T-helper 1 cell treated with Interleukin-12 subunit alpha and Interleukin-12 subunit beta and Interleukin-4 antibody, amounts not matched to agents 30 ng/mL and 1 ng/mL, for 36 hours (primary cell): ENCODE data around the gene GPS2. TPM values are rescaled to one million over a fixed set of nuclear protein-coding genes. Genes with fewer than 3 reads are reported as not detected.
"Not testable (repeated sequence)": the region's sequence is repeated elsewhere in the genome, so short reads cannot be mapped to it uniquely, and the experiment has no call there.

Source experiments
- intact Hi-C: fragments of 100-400 bp; cut with micrococcal nuclease; formaldehyde crosslinking; loops from one replicate; pipeline ENCODE4 v1.15.1; 2024
- total RNA-seq: library from RNA; stranded (reverse); gene quantifications from 2 replicates; pipeline ENCODE4 v1.2.3, GENCODE V29; 2022

Gene GPS2
- total RNA-seq, 1 donor from 2014 or later = 90.6 TPM

- intact Hi-C loops = no loop called here
These were observed 25.0 kb upstream of the GPS2 start for GRCh38 chr17:7340179-7340578.

GRCh38 chr17:7337600-7337999 lies 22.4 kb upstream of the GPS2 start:
- intact Hi-C loops = loop anchor here (1.0 to 2.0 kb wide), 2 partner anchors 8 to 117 kb away; partner anchors contain the start of gene NEURL4

DNA sequence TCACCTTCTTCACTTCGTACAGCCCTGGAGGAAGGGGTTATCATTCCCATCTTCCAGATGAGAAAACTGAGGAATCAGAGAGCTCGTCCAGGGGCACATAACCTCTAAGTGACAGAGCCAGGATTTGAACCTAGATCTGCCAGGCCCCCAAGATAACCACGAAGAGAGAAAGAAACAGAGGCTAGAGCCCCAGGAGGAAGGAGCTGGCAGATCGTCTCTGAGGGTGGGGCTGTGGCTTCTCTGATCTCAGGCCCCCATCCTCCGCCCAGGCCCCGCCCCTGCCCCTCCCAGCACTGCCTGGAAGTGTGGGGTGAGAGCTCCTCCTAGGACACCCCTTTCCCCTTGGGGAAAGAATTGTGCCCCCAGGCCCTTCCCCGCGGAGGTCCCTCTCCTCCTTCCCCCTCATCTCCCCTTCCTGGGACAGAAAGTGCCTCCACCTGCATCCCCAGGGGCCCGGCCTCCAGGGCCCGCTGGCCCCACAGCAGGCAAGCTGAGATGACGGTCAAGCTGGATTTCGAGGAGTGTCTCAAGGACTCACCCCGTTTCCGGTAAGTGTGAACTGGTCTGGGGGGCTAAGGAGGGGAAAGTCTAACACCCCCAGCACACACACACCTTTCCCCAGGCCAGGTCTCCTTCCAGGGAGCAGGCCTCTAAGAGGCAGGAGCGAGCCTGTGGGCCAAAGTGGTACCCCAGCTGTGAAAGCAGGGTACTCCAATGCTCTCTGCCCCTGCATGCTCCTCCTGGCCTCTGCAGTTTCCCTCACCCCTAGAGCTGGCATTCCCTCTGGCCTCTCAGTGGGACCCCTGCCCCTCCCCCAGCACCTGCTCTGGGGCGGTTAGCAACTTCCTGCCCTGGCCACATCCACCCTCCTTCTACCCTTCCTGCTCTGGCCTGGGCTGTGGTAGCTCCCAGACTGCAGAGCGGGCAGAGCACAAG lies 21.3 kb upstream of the GPS2 start, which contains the start of gene ACAP1:
Gene ACAP1 (plus strand): TSS at position 290 of the 936 bp plus-strand sequence. CDS start 206 bp downstream, at position 496.
- intact Hi-C loops = loop anchor here (1.0 to 2.0 kb wide), 7 partner anchors 7 to 118 kb away; partner anchors contain the start of genes NEURL4, TMEM256 and YBX2

DNA sequence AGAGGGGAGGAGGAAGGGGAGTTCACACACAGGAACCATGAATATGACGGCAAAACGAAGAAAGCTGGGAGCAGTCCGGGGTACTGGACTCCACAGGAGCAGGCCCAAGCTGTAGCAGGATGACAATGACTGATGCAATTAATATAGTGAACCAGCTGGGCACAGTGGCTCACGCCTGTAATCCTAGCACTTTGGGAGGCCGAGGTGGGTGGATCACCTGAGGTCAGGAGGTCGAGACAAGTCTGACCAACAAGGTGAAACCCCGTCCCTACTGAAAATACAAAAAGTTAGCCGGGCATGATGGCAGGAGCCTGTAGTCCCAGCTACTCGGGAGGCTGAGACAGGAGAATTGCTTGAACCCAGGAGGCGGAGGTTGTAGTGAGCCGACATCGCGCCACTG lies 20.6 kb upstream of the GPS2 start:
- intact Hi-C loops = loop anchor here (1.0 to 2.0 kb wide), 6 partner anchors 10 to 119 kb away; partner anchors contain the start of genes TMEM256 and YBX2

- intact Hi-C loops = no loop called here
These were observed 19.9 kb upstream of the GPS2 start for GRCh38 chr17:7334938-7335538.

DNA sequence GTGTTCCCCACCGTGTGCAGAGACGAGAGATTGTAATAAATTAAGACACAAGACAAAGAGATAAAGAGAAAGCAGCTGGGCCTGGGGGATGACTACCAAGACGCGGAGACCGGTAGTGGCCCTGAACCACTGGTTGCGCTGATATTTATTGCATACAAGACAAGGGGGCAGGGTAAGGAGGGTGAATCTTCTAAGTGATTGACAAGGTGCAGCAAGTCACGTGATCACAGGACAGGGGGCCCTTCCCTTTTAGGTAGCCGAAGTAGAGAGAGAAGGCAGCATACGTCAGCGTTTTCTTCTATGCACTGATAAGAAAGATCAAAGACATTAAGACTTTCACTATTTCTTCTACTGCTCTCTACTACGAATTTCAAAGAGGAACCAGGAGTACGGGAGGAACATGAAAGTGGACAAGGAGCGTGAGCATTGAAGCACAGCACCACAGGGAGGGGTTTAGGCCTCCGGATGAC lies 17.5 kb upstream of the GPS2 start:
- intact Hi-C loops = not testable (repeated sequence)

- intact Hi-C loops = no loop called here
These were observed 17.0 kb upstream of the GPS2 start for GRCh38 chr17:7332111-7332510.

DNA sequence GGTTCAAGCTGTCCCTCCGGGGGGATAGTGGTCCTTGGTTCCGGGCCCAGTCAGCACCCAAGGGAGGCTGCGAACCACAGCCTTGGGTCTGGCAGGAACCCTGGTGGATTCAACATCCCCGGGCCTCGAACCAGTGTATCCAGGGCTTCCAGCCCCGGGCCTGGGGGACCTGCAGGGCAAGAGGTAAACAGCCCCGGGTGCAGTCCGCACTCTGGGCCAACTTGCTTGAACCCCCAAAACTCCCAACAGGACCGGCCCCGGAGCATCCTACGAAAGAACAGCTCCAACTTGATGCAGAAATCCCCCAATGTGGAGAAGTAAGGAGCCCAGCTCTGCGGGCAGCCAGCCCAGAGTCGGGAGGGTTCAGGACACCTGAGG lies 15.5 kb upstream of the GPS2 start:
- intact Hi-C loops = no loop called here

DNA sequence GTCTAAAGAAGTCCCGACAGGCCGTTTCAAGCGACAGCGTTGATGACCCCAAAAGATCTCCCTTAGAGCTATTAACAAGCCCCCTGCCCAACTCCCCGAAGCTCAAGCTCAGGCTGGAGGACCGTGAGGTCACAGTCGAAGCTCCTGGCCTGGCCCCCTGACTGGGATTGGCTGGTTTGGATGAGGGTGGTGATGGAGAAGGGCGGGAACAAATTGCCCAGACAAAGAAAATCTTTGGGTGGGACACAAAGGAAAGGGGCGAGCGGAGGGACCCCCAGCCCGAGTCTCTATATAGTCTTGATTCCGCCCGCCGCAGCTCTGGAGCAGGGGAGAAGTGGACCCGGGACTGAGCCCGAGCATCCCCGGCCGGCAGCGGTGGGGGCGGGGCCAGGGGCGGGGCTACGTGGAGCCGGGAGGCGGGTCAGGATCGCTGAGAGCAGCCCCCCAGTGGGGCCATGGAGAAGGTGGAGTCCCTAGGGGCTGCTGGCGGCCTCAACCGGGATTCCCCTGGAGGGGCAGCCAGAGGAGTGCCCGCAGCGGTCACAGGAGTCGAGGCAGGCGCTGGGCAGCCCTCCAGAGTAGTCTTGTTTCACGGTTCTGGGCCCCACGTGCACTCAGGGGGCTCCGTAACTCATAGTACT lies 15.0 kb upstream of the GPS2 start:
- intact Hi-C loops = loop anchor here (1.0 to 2.0 kb wide), 11 partner anchors 7 to 154 kb away; partner anchors contain the start of genes EIF5A, GPS2, PHF23 and PLSCR3

GRCh38 chr17:7329374-7329996 lies 14.3 kb upstream of the GPS2 start:
- intact Hi-C loops = loop anchor here (1.0 to 2.0 kb wide), 11 partner anchors 8 to 155 kb away; partner anchors contain the start of genes EIF5A, GPS2, PHF23 and PLSCR3

DNA sequence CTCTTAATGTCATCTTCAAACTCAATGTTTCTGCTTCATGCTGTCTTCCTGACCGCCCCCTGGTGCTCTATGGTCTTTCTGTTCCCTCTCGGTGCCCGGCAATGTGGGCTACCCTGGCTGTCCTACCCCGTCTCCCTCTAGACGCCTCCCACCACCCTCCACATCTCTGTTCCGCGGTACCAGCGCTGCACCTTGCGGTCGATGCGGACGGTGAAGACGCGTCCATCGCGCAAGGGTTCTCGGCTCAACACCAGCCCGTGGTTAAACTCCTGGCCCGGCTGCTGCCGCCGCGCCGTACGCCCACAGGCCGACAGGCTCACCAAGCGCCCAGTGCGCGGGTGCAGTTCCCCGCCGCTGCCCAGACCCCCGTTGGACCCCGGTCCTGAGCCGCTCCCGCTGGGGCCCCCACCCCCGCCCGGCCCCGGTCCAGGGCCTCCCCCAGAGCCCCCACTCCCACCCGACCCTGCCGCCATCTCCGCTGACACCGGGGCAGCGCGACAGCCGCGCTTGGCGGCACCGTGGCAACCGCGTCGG lies 13.7 kb upstream of the GPS2 start, which contains the start of gene NEURL4:
Gene NEURL4 (minus strand): TSS at position 496 of the 534 bp plus-strand sequence. CDS start 23 bp downstream, at position 473.
- intact Hi-C loops = loop anchor here (1.0 to 2.0 kb wide), 11 partner anchors 8 to 155 kb away; partner anchors contain the start of genes EIF5A, GPS2, PHF23 and PLSCR3

DNA sequence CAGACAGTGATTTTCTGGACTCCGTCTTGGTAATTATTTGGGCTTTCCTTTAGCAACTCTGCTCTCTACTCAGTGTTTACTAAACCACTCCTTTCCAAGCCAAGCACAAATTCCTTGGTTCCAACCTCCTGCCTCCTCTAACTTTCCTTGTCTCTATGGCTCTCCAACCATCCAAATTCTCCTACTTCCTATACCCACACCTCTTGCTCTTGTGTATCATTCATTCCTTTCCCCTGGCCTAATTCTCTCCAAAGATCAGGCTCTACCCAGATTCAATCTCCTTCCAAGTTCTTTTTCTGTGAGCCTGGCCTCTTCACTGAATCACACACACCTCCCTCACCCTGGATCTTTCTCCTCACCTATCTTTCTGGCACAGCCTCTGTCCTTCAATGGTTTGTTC lies 12.8 kb upstream of the GPS2 start:
- intact Hi-C loops = loop anchor here (2.0 kb wide), 2 partner anchors 57 to 67 kb away; partner anchors contain the start of gene PLSCR3

- intact Hi-C loops = no loop called here
These were observed 12.3 kb upstream of the GPS2 start for GRCh38 chr17:7327501-7327900.

GRCh38 chr17:7327056-7327455 lies 11.9 kb upstream of the GPS2 start:
- intact Hi-C loops = no loop called here

DNA sequence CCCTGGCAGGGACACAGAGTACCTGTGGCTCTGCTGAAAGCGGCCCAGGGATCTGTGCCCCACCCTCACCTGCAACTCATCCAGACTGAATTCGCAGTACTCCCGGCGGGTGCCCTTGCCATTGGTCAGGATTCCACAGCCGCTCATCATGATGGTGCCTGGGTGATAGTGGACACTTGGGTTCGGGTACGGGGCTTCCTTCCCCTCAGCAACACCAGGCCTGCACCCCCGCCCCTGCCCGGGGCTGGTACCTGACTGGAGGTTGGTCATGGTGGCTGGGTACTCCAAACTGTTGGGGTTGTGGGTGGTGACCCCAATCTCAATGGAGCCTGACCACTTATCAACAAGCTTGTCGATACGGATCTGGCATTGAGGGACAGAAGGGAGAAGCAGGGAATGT lies 11.0 kb upstream of the GPS2 start:
- intact Hi-C loops = no loop called here

- intact Hi-C loops = no loop called here
These were observed 9.9 kb upstream of the GPS2 start for GRCh38 chr17:7325031-7325528.

DNA sequence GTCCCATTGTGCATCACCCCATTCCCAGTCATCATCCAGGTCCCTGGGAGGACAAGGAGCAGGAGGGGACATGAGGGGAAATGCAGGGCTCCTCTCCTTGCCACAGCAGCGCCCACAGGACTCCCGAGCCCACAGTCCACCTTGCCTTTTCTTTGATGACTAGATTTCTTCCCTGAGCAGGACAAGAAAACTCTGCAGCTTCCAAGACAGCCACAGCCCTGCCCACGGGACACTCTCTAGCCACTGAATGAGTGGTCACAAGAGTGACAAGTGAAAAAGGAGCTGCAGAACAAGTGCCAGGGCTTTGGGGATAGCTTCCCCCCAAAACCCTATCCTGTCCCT lies 9.2 kb upstream of the GPS2 start:
- intact Hi-C loops = loop anchor here (1.0 kb wide), 2 partner anchors 21 to 27 kb away; no protein-coding TSS in a partner anchor

DNA sequence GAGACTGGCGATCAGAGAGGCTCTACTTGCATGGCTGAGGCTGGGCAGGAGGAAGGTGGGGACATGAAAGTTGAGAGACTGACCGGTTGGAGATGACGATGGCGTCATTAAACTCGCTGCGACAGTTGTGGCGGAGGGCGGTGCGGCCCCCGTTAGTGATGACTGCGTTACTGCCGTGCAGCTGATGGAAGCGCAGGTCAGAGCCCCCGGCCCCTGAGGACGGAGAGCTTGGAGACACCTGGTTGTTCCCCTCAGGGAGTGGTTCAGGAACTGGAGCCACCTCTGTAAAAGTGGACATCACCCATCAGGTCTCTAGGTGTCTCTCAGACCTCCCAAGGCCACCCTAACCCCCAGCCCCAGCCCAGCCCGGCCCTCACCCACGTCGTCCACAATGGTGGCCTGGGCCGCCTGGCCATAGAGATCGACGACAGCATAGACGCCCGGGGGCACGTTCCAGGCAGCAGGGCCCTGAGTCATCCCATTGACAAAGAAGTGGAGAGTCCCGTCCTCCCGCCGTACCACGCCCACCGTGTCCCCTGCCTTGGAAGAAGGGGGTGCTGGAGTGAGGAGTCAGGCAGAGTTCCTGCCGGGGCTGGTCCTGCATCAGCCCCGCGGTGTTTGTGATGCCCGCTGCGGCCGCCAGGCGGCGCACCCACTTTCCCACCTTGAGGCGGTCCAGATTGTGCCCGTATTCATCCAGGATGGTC lies 8.7 kb upstream of the GPS2 start:
- intact Hi-C loops = loop anchor here (1.0 kb wide), 2 partner anchors 21 to 27 kb away; no protein-coding TSS in a partner anchor

GRCh38 chr17:7322520-7323194 lies 7.5 kb upstream of the GPS2 start:
- intact Hi-C loops = no loop called here
